ENCODE results near the gene UNC5C. TPM values are rescaled to one million over a fixed set of nuclear protein-coding genes. Genes with fewer than 3 reads are reported as not detected.

The UNC5C gene
- total and polyA plus RNA-seq, 2 donors (not counting 1 experiment from before 2014, with no cell fraction given): 2.0 to 11.6 TPM

DNA sequence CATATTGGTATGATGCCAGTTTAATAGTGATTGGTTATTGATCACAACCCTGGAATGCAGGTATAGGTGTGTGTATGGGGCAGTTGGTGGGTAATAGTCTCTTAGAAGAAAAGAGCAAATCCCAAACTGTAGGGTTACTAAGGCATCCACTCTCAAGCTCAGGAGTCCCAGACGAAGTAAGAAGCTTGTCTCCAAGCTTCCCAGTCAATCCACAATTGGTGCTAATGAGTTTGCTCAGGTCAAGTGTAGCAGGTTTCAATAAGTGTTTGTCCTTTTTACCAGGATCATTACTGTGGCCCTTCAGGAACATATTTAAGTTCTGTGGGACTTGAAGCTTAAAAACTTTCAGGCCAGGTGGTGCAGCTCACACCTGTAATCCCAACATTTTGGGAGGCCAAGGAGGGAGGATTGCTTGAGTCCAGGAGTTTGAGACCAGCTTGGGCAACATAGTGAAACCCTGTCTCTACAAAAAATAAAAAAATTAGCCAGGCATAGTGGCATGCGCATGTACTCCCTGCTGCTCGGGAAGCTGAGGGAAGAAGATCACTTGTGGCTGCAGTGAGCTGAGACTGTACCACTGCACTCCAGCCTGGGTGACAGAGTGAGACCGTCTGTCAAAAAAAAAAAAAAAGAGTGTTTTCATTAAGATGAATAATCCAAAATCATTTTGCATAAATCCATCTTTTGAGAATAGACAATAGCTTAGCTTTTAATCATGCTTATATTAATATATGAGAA, 166.8 kb downstream of the UNC5C start:
- Histone ChIP-seq H3K27ac (ENCODE audit: insufficient read depth, low read length) (no peak overlapping the region), H3K27me3 (ENCODE audit: control insufficient read depth, insufficient read depth, low read length) (no peaks in the 10 kb centered on the region), H3K9me3 (ENCODE audit: control insufficient read depth, insufficient read depth, low read depth, low read length) (no peaks in the 10 kb centered on the region), H3K36me3 (ENCODE audit: control insufficient read depth, insufficient read depth, low read length) (no peaks in the 10 kb centered on the region), H2AFZ (ENCODE audit: low read length) (no peak overlapping the region), H3K4me1 (ENCODE audit: control insufficient read depth, extremely low read depth, insufficient read depth, low read length) (no peaks in the 10 kb centered on the region), H3K9ac (ENCODE audit: insufficient read depth, low read length) (no peak overlapping the region), H4K20me1 (ENCODE audit: control insufficient read depth, extremely low read depth, insufficient read depth, low read length) (no peaks in the 10 kb centered on the region), H3K4me2 (ENCODE audit: extremely low read depth, insufficient read depth, low read length) (no peak overlapping the region), H3K79me2 (ENCODE audit: control insufficient read depth, insufficient read depth, low read length) (no peaks in the 10 kb centered on the region), H3K4me3 (replicated peaks in 1 of 4; ENCODE audit: control extremely low read depth in 1 of 4, insufficient read depth in 1 of 4, low read depth in 3 of 4, low read length in 4 of 4) (no peak overlapping the region)
- no peak for DNase-seq (ENCODE audit: low read depth in 2 of 2)
- no peak for TF ChIP-seq EZH2 (IDR thresholded peaks at IDR 0.05; ENCODE audit: low read length, missing control alignments)
- TF ChIP-seq, protein P1, sequence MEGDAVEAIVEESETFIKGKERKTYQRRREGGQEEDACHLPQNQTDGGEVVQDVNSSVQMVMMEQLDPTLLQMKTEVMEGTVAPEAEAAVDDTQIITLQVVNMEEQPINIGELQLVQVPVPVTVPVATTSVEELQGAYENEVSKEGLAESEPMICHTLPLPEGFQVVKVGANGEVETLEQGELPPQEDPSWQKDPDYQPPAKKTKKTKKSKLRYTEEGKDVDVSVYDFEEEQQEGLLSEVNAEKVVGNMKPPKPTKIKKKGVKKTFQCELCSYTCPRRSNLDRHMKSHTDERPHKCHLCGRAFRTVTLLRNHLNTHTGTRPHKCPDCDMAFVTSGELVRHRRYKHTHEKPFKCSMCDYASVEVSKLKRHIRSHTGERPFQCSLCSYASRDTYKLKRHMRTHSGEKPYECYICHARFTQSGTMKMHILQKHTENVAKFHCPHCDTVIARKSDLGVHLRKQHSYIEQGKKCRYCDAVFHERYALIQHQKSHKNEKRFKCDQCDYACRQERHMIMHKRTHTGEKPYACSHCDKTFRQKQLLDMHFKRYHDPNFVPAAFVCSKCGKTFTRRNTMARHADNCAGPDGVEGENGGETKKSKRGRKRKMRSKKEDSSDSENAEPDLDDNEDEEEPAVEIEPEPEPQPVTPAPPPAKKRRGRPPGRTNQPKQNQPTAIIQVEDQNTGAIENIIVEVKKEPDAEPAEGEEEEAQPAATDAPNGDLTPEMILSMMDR (conservative IDR thresholded peaks at IDR 0.05 in 1 of 2, IDR thresholded peaks at IDR 0.05 in 1 of 2; ENCODE audit: low read depth in 1 of 2, low read length in 2 of 2): no peak

DNA sequence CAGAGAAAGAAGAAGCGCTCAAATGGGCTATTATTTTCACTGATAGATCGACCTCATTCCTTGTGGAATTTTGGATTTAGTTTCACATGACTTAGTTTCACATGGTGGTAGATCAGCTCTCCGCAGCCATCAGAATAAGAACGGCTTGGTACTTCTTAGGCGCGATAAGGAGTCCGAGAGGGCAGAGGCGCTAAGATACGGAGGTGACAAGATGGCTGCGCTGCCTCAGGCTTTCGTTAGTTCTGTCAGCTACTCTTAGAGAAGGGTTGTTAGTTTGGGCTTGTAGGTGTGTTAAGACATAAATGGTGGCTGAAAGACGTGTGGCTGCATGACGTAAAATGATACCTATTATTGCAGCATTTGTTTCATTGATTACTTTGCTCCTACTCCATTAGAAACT, 169.1 kb downstream of the UNC5C start:
- TF ChIP-seq, protein P1 (conservative IDR thresholded peaks at IDR 0.05 in 1 of 2, IDR thresholded peaks at IDR 0.05 in 1 of 2; ENCODE audit: low read depth in 1 of 2, low read length in 2 of 2): no peak
- no peak for TF ChIP-seq EZH2 (IDR thresholded peaks at IDR 0.05; ENCODE audit: low read length, missing control alignments)
- no peak overlapping the region for H2AFZ ChIP-seq (ENCODE audit: low read length)
- no peak overlapping the region for H3K27ac ChIP-seq (ENCODE audit: insufficient read depth, low read length)
- H3K4me1 ChIP-seq (ENCODE audit: control insufficient read depth, extremely low read depth, insufficient read depth, low read length): no peaks in the 10 kb centered on the region
- H3K9me3 ChIP-seq (ENCODE audit: control insufficient read depth, insufficient read depth, low read depth, low read length): no peaks in the 10 kb centered on the region
- no peak overlapping the region for H3K4me2 ChIP-seq (ENCODE audit: extremely low read depth, insufficient read depth, low read length)
- H3K27me3 ChIP-seq (ENCODE audit: control insufficient read depth, insufficient read depth, low read length): no peaks in the 10 kb centered on the region
- no peak for DNase-seq (ENCODE audit: low read depth in 2 of 2)
- H4K20me1 ChIP-seq (ENCODE audit: control insufficient read depth, extremely low read depth, insufficient read depth, low read length): no peaks in the 10 kb centered on the region
- H3K4me3 ChIP-seq (replicated peaks in 1 of 4; ENCODE audit: control extremely low read depth in 1 of 4, insufficient read depth in 1 of 4, low read depth in 3 of 4, low read length in 4 of 4): no peak overlapping the region
- no peaks in the 10 kb centered on the region for H3K36me3 ChIP-seq (ENCODE audit: control insufficient read depth, insufficient read depth, low read length)
- no peaks in the 10 kb centered on the region for H3K79me2 ChIP-seq (ENCODE audit: control insufficient read depth, insufficient read depth, low read length)
- no peak overlapping the region for H3K9ac ChIP-seq (ENCODE audit: insufficient read depth, low read length)

DNA sequence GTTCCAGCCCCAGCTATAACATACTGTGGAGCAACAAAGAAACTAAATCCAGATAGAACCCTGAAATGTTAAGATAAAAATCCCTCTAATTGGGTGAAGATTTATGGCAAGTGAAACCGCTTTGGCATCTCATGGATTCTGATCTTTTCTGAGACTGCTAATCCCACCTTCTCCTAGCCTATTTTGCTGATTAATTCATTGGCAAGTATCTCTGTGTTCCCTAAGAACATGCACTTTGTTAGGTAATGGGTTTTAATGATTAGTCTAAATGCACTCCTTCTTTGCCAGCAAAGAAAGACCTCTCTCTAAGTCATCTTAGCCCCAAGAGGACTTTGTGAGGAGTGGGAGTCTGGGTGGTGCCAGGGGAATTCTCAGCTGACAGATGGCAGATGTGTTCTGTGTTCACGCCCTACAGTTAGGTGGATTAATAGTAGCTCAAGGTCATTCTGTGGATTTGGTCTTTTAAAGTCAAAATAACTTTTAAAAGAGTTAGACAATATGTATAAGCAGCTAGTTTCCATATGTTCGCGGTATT, 171.3 kb downstream of the UNC5C start:
- Histone ChIP-seq H3K9ac (ENCODE audit: insufficient read depth, low read length) (no peak overlapping the region), H2AFZ (ENCODE audit: low read length) (no peak overlapping the region), H3K4me3 (replicated peaks in 1 of 4; ENCODE audit: control extremely low read depth in 1 of 4, insufficient read depth in 1 of 4, low read depth in 3 of 4, low read length in 4 of 4) (no peak overlapping the region), H3K27ac (ENCODE audit: insufficient read depth, low read length) (no peak overlapping the region), H3K36me3 (ENCODE audit: control insufficient read depth, insufficient read depth, low read length) (no peaks in the 10 kb centered on the region), H3K4me1 (ENCODE audit: control insufficient read depth, extremely low read depth, insufficient read depth, low read length) (no peaks in the 10 kb centered on the region), H3K9me3 (ENCODE audit: control insufficient read depth, insufficient read depth, low read depth, low read length) (no peaks in the 10 kb centered on the region), H4K20me1 (ENCODE audit: control insufficient read depth, extremely low read depth, insufficient read depth, low read length) (no peaks in the 10 kb centered on the region), H3K79me2 (ENCODE audit: control insufficient read depth, insufficient read depth, low read length) (no peaks in the 10 kb centered on the region), H3K27me3 (ENCODE audit: control insufficient read depth, insufficient read depth, low read length) (no peaks in the 10 kb centered on the region), H3K4me2 (ENCODE audit: extremely low read depth, insufficient read depth, low read length) (no peak overlapping the region)
- no peak for DNase-seq (ENCODE audit: low read depth in 2 of 2)
- no peak for TF ChIP-seq EZH2 (IDR thresholded peaks at IDR 0.05; ENCODE audit: low read length, missing control alignments)
- TF ChIP-seq, protein P1 (conservative IDR thresholded peaks at IDR 0.05 in 1 of 2, IDR thresholded peaks at IDR 0.05 in 1 of 2; ENCODE audit: low read depth in 1 of 2, low read length in 2 of 2): no peak

All from fibroblast of lung (primary cell).